NB4 (cell line): Measurements from ENCODE around the gene MYLK.

ENCODE experiments used
- POLR2A ChIP-seq: IDR thresholded peaks from 2 replicates; pipeline ENCODE4 v1.6.1; 2011; ENCODE audit warnings: mild to moderate bottlenecking; ENCODE audit not compliant: insufficient read length; ENCODE audit errors: extremely low read depth
- TF ChIP-seq, protein P1 (sequence below): IDR thresholded peaks from one replicate; pipeline ENCODE4 v1.5.1; 2012; ENCODE audit warnings: low read depth, low read length

DNA sequence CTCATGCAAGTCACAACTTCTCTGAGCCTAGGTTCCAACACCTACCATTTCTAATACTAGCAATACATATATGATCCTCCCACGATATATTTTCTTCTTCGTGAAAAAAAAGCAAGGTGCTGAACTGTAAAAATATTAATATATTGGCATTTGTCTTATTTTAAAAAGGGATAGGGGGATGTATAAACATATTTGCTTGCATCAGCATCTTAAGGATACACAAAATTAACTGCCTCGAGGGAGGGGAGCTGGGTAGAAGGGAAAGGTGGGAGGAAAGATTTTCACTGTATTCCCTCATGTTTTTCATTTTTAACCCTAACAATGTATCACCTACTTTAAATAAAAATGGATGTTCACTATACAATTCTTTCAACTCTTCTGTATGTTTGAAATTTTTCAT lies 300.6 kb downstream of the MYLK start:
- TF ChIP-seq, protein P1, sequence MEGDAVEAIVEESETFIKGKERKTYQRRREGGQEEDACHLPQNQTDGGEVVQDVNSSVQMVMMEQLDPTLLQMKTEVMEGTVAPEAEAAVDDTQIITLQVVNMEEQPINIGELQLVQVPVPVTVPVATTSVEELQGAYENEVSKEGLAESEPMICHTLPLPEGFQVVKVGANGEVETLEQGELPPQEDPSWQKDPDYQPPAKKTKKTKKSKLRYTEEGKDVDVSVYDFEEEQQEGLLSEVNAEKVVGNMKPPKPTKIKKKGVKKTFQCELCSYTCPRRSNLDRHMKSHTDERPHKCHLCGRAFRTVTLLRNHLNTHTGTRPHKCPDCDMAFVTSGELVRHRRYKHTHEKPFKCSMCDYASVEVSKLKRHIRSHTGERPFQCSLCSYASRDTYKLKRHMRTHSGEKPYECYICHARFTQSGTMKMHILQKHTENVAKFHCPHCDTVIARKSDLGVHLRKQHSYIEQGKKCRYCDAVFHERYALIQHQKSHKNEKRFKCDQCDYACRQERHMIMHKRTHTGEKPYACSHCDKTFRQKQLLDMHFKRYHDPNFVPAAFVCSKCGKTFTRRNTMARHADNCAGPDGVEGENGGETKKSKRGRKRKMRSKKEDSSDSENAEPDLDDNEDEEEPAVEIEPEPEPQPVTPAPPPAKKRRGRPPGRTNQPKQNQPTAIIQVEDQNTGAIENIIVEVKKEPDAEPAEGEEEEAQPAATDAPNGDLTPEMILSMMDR, result no peak
- TF ChIP-seq POLR2A, result no peak
